Measurements from ENCODE around the gene MNX1. TPM values are rescaled to one million over a fixed set of nuclear protein-coding genes. Genes with fewer than 3 reads are reported as not detected.

The MNX1 gene
- total and polyA plus RNA-seq, 2 of the 4 experiments (the other 2 are of a cell fraction): not detected

- WGBS, 2 experiments (ENCODE audit: extremely low coverage in 2 of 2, insufficient read length in 1 of 2): 13% methylated on average over 2 of the region's 12 CpGs; no CpG with 5 or more reads in 1 of the 2 experiments
- BruUV-seq (replicated peaks): no TSS peak
- Histone ChIP-seq H3K4me3 (ENCODE audit: insufficient read depth, low read depth, low read length) (no peak overlapping the region), H3K56ac (ENCODE audit: extremely low read depth, insufficient read depth, low read length) (no peak overlapping the region), H2AK9ac (replicated peaks; ENCODE audit: low read depth, low read length, poor library complexity) (no peak overlapping the region), H4K8ac (ENCODE audit: low read depth in 2 of 2, low read length in 2 of 2) (no peak overlapping the region), H3K36me3 (ENCODE audit: control insufficient read depth, insufficient read depth, low read length) (no peaks in the 10 kb centered on the region), H3K23ac (ENCODE audit: low read depth, low read length) (no peak overlapping the region), H3K18ac (ENCODE audit: low read depth, low read length) (no peak overlapping the region), H3K27ac (ENCODE audit: insufficient read depth, low read length) (no peak overlapping the region), H3K14ac (replicated peaks; ENCODE audit: low read depth, low read length) (no peak overlapping the region), H2AK5ac (ENCODE audit: low read depth, low read length) (no peak overlapping the region), H3K4me1 (ENCODE audit: control insufficient read depth, insufficient read depth, low read length) (no peaks in the 10 kb centered on the region), H3K9me1 (ENCODE audit: insufficient read depth, low read length) (no peaks in the 10 kb centered on the region), H2BK15ac (ENCODE audit: low read depth, low read length) (no peak overlapping the region), H3K4me2 (ENCODE audit: low read depth, low read length) (no peak overlapping the region; the same call in 1 of the 2 replicates), H2AFZ (replicated peaks; ENCODE audit: low read length, poor library complexity) (peak overlapping the region; percentile 57), H3K9me3 (ENCODE audit: control insufficient read depth, insufficient read depth, low read length) (no peaks in the 10 kb centered on the region), H3K4ac (ENCODE audit: low read depth, low read length) (no peak overlapping the region), H2BK5ac (ENCODE audit: low read depth, low read length, poor library complexity, severe bottlenecking) (no peak overlapping the region), H3K27me3 (ENCODE audit: control insufficient read depth, insufficient read depth, low read length) (peaks cover 17% of the 10 kb centered on the region), H4K20me1 (ENCODE audit: insufficient read depth, low read length) (no peaks in the 10 kb centered on the region), H4K5ac (ENCODE audit: low read depth, low read length) (no peak overlapping the region), H4K91ac (ENCODE audit: insufficient read depth, low read depth, low read length) (no peak overlapping the region), H2BK120ac (ENCODE audit: low read depth, low read length) (no peak overlapping the region), H3K79me1 (ENCODE audit: low read depth in 1 of 2, low read length in 2 of 2) (no peaks in the 10 kb centered on the region), H2BK20ac (ENCODE audit: low read depth, low read length) (no peak overlapping the region), H3K9ac (ENCODE audit: low read depth, low read length) (no peak overlapping the region)
- TF ChIP-seq FOS (IDR thresholded peaks at IDR 0.05; ENCODE audit: low read depth, low read length): peak; percentile 42; the same call in 1 of the 2 replicates
- TF ChIP-seq CHD1 (IDR thresholded peaks at IDR 0.05; ENCODE audit: low read depth, low read length): no peak
- no peak for TF ChIP-seq SMC3 (IDR thresholded peaks at IDR 0.05; ENCODE audit: low read depth, low read length)
- no peak for TF ChIP-seq POLR2A (IDR thresholded peaks at IDR 0.05; ENCODE audit: low read depth, low read length)
- TF ChIP-seq CEBPB (IDR thresholded peaks at IDR 0.05; ENCODE audit: low read depth, low read length): peak; percentile 82
- no peak for TF ChIP-seq MAZ (IDR thresholded peaks at IDR 0.05; ENCODE audit: borderline replicate concordance, low read depth, low read length)
- no peak for TF ChIP-seq RAD21 (IDR thresholded peaks at IDR 0.05; ENCODE audit: low read length)
- DNase-seq (peak; percentile 69), ATAC-seq (ENCODE audit: low read depth) (peak; percentile 68)
- CTCF ChIA-PET: no interaction called here
- in situ Hi-C loops (cut with MboI; ENCODE audit: low sequenced_read_pairs) (no loop called here), dilution Hi-C loops (cut with HindIII; ENCODE audit: low sequenced_read_pairs, unreplicated experiment) (no loop called here), intact Hi-C loops (cut with micrococcal nuclease) (no loop called here)
- POLR2A ChIA-PET (ENCODE audit: unreplicated experiment): no interaction called here
These were observed 33.3 kb upstream of the MNX1 start for GRCh38 chr7:157043745-157044144.

Measured in IMR-90 (cell line).